GM23338 (cell line): ENCODE measurements around the gene LCMT1. TPM values are rescaled to one million over a fixed set of nuclear protein-coding genes. Genes with fewer than 3 reads are reported as not detected.

Source experiments
- ATAC-seq: fragments of 200-7000 bp; cut with Tn5 transposase; 3 replicates; pipeline ENCODE4 v1.9.1; 2020
- DNase-seq: peaks from one replicate; pipeline ENCODE4 v3.0.0-alpha.2; 2015; ENCODE audit warnings: low spot score
- H2AFZ ChIP-seq: fragments of 200-600 bp; sonication (generic); 2 replicates; pipeline ENCODE4 v1.8.0; 2016; ENCODE audit warnings: antibody characterized with exemption, mild to moderate bottlenecking, moderate library complexity
- H3F3A ChIP-seq: fragments of 200-600 bp; sonication (generic); replicated peaks from 2 replicates; pipeline ENCODE4 v1.8.0; 2017; ENCODE audit warnings: antibody characterized with exemption, mixed run types, low read depth
- H3K27ac ChIP-seq: fragments of 200-600 bp; sonication (generic); 2 replicates; pipeline ENCODE4 v1.6.1; 2016; ENCODE audit warnings: low read depth
- H3K27me3 ChIP-seq: fragments of 200-600 bp; sonication (generic); 2 replicates; pipeline ENCODE4 v1.8.0; 2016; ENCODE audit warnings: mild to moderate bottlenecking, mixed run types, moderate library complexity; ENCODE audit not compliant: insufficient read depth
- H3K36me3 ChIP-seq: fragments of 200-600 bp; sonication (generic); 2 replicates; pipeline ENCODE4 v1.8.0; 2016; ENCODE audit warnings: mild to moderate bottlenecking; ENCODE audit not compliant: insufficient read depth
- H3K4me1 ChIP-seq: fragments of 200-600 bp; sonication (generic); 2 replicates; pipeline ENCODE4 v1.8.0; 2016; ENCODE audit warnings: mild to moderate bottlenecking, moderate library complexity; ENCODE audit not compliant: insufficient read depth
- H3K4me2 ChIP-seq: fragments of 200-600 bp; sonication (generic); 2 replicates; pipeline ENCODE4 v1.7.1; 2017; ENCODE audit warnings: mixed run types
- H3K4me3 ChIP-seq: fragments of 200-600 bp; sonication (generic); 2 replicates; pipeline ENCODE4 v1.6.1; 2016; ENCODE audit warnings: mixed run types
- H3K79me2 ChIP-seq: fragments of 200-600 bp; sonication (generic); replicated peaks from 2 replicates; pipeline ENCODE4 v1.8.0; 2017; ENCODE audit warnings: mild to moderate bottlenecking; ENCODE audit not compliant: insufficient read depth
- H3K9me2 ChIP-seq: fragments of 200-600 bp; sonication (generic); 2 replicates; pipeline ENCODE4 v1.8.0; 2017; ENCODE audit not compliant: insufficient read depth
- H4K20me1 ChIP-seq: fragments of 200-600 bp; sonication (generic); replicated peaks from 2 replicates; pipeline ENCODE4 v1.8.0; 2017; ENCODE audit warnings: mild to moderate bottlenecking; ENCODE audit not compliant: insufficient read depth
- H3K27ac Mint-ChIP-seq: 2 replicates; pipeline ENCODE4 v1.8.0; 2020; ENCODE audit warnings: inconsistent platforms, mild to moderate bottlenecking, moderate library complexity, mixed read lengths
- H3K27me3 Mint-ChIP-seq: 3 replicates; pipeline ENCODE4 v1.8.0; 2022; ENCODE audit warnings: low read depth, mild to moderate bottlenecking, moderate library complexity, mixed read lengths, inconsistent platforms; ENCODE audit not compliant: insufficient read depth, poor library complexity
- H3K36me3 Mint-ChIP-seq: 3 replicates; pipeline ENCODE4 v1.8.0; 2021; ENCODE audit warnings: low read depth, mild to moderate bottlenecking, inconsistent platforms, moderate library complexity, mixed read lengths
- H3K4me1 Mint-ChIP-seq: 3 replicates; pipeline ENCODE4 v1.8.0; 2020; ENCODE audit warnings: mild to moderate bottlenecking, inconsistent platforms, mixed read lengths
- H3K4me3 Mint-ChIP-seq: 3 replicates; pipeline ENCODE4 v1.8.0; 2021; ENCODE audit warnings: moderate library complexity, mild to moderate bottlenecking, inconsistent platforms, mixed read lengths
- H3K9me3 Mint-ChIP-seq: 3 replicates; pipeline ENCODE4 v1.8.0; 2020; ENCODE audit warnings: moderate library complexity, mild to moderate bottlenecking, inconsistent platforms, mixed read lengths
- CREB1 ChIP-seq: fragments of 250-450 bp; sonication (Bioruptor Pico); IDR thresholded peaks from 2 replicates; pipeline ENCODE4 v1.5.0; 2020; ENCODE audit warnings: low read depth, mild to moderate bottlenecking, moderate library complexity
- CTCF ChIP-seq, 2 experiments: fragments of 200-600 bp in 1 of 2; sonication (generic) in 1 of 2; conservative IDR thresholded peaks; 2 replicates each; pipeline versions ENCODE4 v1.5.1 to v1.6.1; 2016 to 2017; ENCODE audit warnings: antibody characterized with exemption in 2 of 2, low read depth in 2 of 2, mild to moderate bottlenecking in 2 of 2, moderate library complexity in 1 of 2
- ETS1 ChIP-seq: IDR thresholded peaks from 2 replicates; pipeline ENCODE4 v1.6.1; 2016; ENCODE audit warnings: antibody characterized with exemption
- EZH2 ChIP-seq: fragments of 200-600 bp; sonication (generic); IDR thresholded peaks from one replicate; pipeline ENCODE4 v1.8.0; 2017; ENCODE audit warnings: antibody characterized with exemption, mild to moderate bottlenecking, low read depth; ENCODE audit not compliant: unreplicated experiment
- EZH2phosphoT487 ChIP-seq: fragments of 200-600 bp; sonication (generic); IDR thresholded peaks from one replicate; pipeline ENCODE4 v1.8.1; 2018; ENCODE audit warnings: antibody characterized with exemption; ENCODE audit not compliant: unreplicated experiment
- JUNB ChIP-seq: IDR thresholded peaks from one replicate; pipeline ENCODE4 v1.6.1; 2016; ENCODE audit warnings: antibody characterized with exemption; ENCODE audit not compliant: unreplicated experiment
- REST ChIP-seq: IDR thresholded peaks from one replicate; pipeline ENCODE4 v1.6.1; 2018; ENCODE audit warnings: antibody characterized with exemption; ENCODE audit not compliant: unreplicated experiment
- ZNF331 ChIP-seq: fragments of 250-450 bp; sonication (Bioruptor Pico); IDR thresholded peaks from 2 replicates; pipeline ENCODE4 v1.5.0; 2020; ENCODE audit warnings: low read depth, mild to moderate bottlenecking, moderate library complexity
- polyA plus RNA-seq: library from polyadenylated mRNA; unstranded; fragments of >200 nt; fragmentation: Nextera tagmentation; extraction: Ambion mirVana; gene quantifications from 2 replicates; pipeline ENCODE4 v1.2.1, GENCODE V29; 2016
- total RNA-seq: library from RNA; depleted of rRNA; stranded (reverse); fragments of >200 nt; shearing (Covaris generic); gene quantifications from 2 replicates; pipeline ENCODE4 v1.2.3, GENCODE V29; 2014

The LCMT1 gene
- total and polyA plus RNA-seq, 2 experiments from 2014 or later: 56.2 to 84.6 TPM

- Mint-ChIP-seq H3K36me3 (no peaks in the 10 kb centered on the region), H3K4me3 (no peak overlapping the region), H3K9me3 (peaks cover 3% of the 10 kb centered on the region; the same call in 2 of the 3 replicates), H3K27ac (no peak overlapping the region), H3K27me3 (peaks cover 2% of the 10 kb centered on the region), H3K4me1 (no peaks in the 10 kb centered on the region)
- H3K4me3 ChIP-seq: no peak overlapping the region
- no peaks in the 10 kb centered on the region for H3K79me2 ChIP-seq
- no peaks in the 10 kb centered on the region for H3K9me2 ChIP-seq
- no peak for ATAC-seq
- H2AFZ ChIP-seq: no peak overlapping the region
- no peak overlapping the region for H3K4me2 ChIP-seq
- TF ChIP-seq EZH2phosphoT487 (no peak), CREB1 (no peak), CTCF (conservative IDR thresholded peaks at IDR 0.05; ENCODE audit: low read depth in 2 of 2) (no peak), ZNF331 (CRISPR knock-in tag) (no peak), EZH2 (no peak), ETS1 (no peak)
- H3K27ac ChIP-seq: no peak overlapping the region
- H3F3A ChIP-seq: no peaks in the 10 kb centered on the region
- no peaks in the 10 kb centered on the region for H3K36me3 ChIP-seq
- H3K27me3 ChIP-seq: no peaks in the 10 kb centered on the region
- no peaks in the 10 kb centered on the region for H3K4me1 ChIP-seq
- DNase-seq: no peak
- H4K20me1 ChIP-seq: 0 out of 2 replicates have a peak, but pooled peaks cover 3% of the 10 kb centered on the region
These were observed 31.0 kb upstream of the LCMT1 start for GRCh38 chr16:25080420-25081131.

GRCh38 chr16:25081702-25082101 lies 29.8 kb upstream of the LCMT1 start:
- Histone ChIP-seq H3K27ac (no peak overlapping the region), H3K36me3 (no peaks in the 10 kb centered on the region), H3K4me2 (no peak overlapping the region), H3K4me3 (no peak overlapping the region), H3F3A (no peaks in the 10 kb centered on the region), H2AFZ (no peak overlapping the region), H4K20me1 (0 out of 2 replicates have a peak, but pooled peaks cover 3% of the 10 kb centered on the region), H3K4me1 (no peaks in the 10 kb centered on the region), H3K79me2 (no peaks in the 10 kb centered on the region), H3K27me3 (no peaks in the 10 kb centered on the region), H3K9me2 (no peaks in the 10 kb centered on the region)
- DNase-seq (no peak), ATAC-seq (no peak)
- Mint-ChIP-seq H3K36me3 (no peaks in the 10 kb centered on the region), H3K9me3 (peaks cover 3% of the 10 kb centered on the region; the same call in 2 of the 3 replicates), H3K4me3 (no peak overlapping the region), H3K27me3 (peaks cover 2% of the 10 kb centered on the region), H3K27ac (no peak overlapping the region), H3K4me1 (no peaks in the 10 kb centered on the region)
- TF ChIP-seq REST (no peak), ZNF331 (CRISPR knock-in tag) (no peak), EZH2 (no peak), CREB1 (no peak), JUNB (no peak), EZH2phosphoT487 (no peak)
